SK-N-SH (cell line): ENCODE data around the gene SF3A2.

Experiments
- CTCF ChIP-seq: fragments of 200-600 bp; sonication (generic); IDR thresholded peaks from 2 replicates; pipeline ENCODE4 v1.6.1; 2017; ENCODE audit warnings: antibody characterized with exemption, mild to moderate bottlenecking, moderate library complexity
- EP300 ChIP-seq, 2 experiments: IDR thresholded peaks; 2 replicates each; pipeline versions ENCODE4 v1.4.0 to v1.6.1; 2012; ENCODE audit warnings: borderline replicate concordance in 1 of 2, low read depth in 1 of 2, low read length in 1 of 2
- GABPA ChIP-seq: IDR thresholded peaks from 2 replicates; pipeline ENCODE4 v1.4.0; 2012; ENCODE audit warnings: low read depth, mild to moderate bottlenecking
- IRF3 ChIP-seq: fragments of 150-350 bp; IDR thresholded peaks from 2 replicates; pipeline ENCODE4 v1.6.1; 2016; ENCODE audit warnings: mild to moderate bottlenecking, low read depth, low read length
- MEF2A ChIP-seq: IDR thresholded peaks from 2 replicates; pipeline ENCODE4 v1.4.0; 2012; ENCODE audit warnings: low read depth, borderline replicate concordance
- POLR2AphosphoS5 ChIP-seq: IDR thresholded peaks from 2 replicates; pipeline ENCODE4 v1.6.1; 2012; ENCODE audit warnings: low read depth, low read length
- RAD21 ChIP-seq: IDR thresholded peaks from 2 replicates; pipeline ENCODE4 v1.6.1; 2012; ENCODE audit warnings: mild to moderate bottlenecking, low read length
- RCOR1 ChIP-seq: fragments of 150-350 bp; IDR thresholded peaks from 2 replicates; pipeline ENCODE4 v1.6.1; 2017; ENCODE audit warnings: antibody characterized with exemption, low read length
- RXRA ChIP-seq: IDR thresholded peaks from 2 replicates; pipeline ENCODE4 v1.4.0; 2012; ENCODE audit warnings: low read depth, mild to moderate bottlenecking, borderline replicate concordance
- SMC3 ChIP-seq: IDR thresholded peaks from 2 replicates; pipeline ENCODE4 v1.6.1; 2012; ENCODE audit warnings: low read depth, low read length, improper control_type of control experiment
- TAF1 ChIP-seq: IDR thresholded peaks from 2 replicates; pipeline ENCODE4 v1.6.1; 2012; ENCODE audit warnings: low read depth, mild to moderate bottlenecking, low read length, moderate library complexity, borderline replicate concordance
- USF2 ChIP-seq: fragments of 150-350 bp; IDR thresholded peaks from 2 replicates; pipeline ENCODE4 v1.6.1; 2017; ENCODE audit warnings: antibody characterized with exemption, low read length, low read depth, borderline replicate concordance
- TF ChIP-seq, protein P1 (sequence below): IDR thresholded peaks from 2 replicates; pipeline ENCODE4 v1.4.0; 2012; ENCODE audit warnings: low read depth, borderline replicate concordance

DNA sequence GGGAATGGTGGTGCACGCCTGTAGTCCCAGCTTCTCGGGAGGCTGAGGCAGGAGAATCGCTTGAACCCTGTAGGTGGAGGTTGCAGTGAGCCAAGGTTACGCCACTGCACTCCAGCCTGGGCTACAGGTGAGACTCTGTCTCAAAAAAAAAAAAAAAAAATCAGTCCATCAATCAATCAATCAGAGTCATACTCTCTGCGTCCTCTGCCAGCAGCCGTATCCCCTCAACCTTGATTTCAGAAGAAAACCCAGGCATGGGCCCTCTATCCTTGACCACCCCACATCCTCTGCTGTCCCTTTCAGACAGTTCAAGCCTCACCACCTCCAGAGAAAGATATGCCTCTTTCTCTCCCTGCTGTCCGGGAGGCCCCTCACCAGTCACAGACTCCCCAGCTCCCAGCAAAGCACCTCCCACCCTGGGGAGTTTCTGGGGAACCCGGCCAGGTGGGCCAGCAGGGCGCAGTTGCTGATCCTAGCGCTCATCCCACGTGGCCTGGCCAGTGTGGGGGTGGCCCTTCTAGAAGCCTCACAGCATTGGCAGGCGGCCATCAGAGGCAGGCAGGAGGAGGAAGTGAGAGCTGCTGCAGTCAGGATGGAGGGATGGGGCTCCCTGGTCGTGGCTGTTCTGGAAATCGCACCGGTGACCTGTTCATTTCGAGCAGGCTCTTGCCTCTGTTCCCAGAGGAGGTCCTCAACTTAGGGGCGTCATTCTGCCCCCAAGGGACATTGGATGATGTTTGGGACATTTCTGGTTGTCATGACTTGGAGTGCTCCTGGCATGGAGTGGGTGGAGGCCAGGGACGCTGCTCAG, 29.8 kb downstream of the SF3A2 start:
- TF ChIP-seq CTCF, result no peak
- no peak for TF ChIP-seq POLR2AphosphoS5
- TF ChIP-seq GABPA, result no peak
- TF ChIP-seq MEF2A, result no peak
- no peak for TF ChIP-seq TAF1
- TF ChIP-seq RXRA, result no peak
- no peak for TF ChIP-seq SMC3
- no peak for TF ChIP-seq RAD21
- TF ChIP-seq, protein P1, sequence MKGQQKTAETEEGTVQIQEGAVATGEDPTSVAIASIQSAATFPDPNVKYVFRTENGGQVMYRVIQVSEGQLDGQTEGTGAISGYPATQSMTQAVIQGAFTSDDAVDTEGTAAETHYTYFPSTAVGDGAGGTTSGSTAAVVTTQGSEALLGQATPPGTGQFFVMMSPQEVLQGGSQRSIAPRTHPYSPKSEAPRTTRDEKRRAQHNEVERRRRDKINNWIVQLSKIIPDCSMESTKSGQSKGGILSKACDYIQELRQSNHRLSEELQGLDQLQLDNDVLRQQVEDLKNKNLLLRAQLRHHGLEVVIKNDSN, result peak; percentile 71; the same call in 1 of the 2 replicates
- TF ChIP-seq RCOR1, result no peak
- no peak for TF ChIP-seq EP300 (IDR thresholded peaks at IDR 0.05; ENCODE audit: borderline replicate concordance in 1 of 2, low read depth in 1 of 2, low read length in 1 of 2)
- no peak for TF ChIP-seq IRF3
- TF ChIP-seq USF2, result no peak
